Fibroblast of pulmonary artery (primary cell): ENCODE measurements around the gene RAB6A.
A peak's percentile ranks its signal among the peaks of the same experiment; 100 is the strongest.
"Not testable (repeated sequence)": the region's sequence is repeated elsewhere in the genome, so short reads cannot be mapped to it uniquely, and the experiment has no call there.

Experiments
- DNase-seq: peaks from one replicate; pipeline ENCODE4 v3.0.0-alpha.2; 2010; ENCODE audit warnings: low read depth
- H3K4me3 ChIP-seq: replicated peaks from 2 replicates; pipeline ENCODE4 v1.5.1; 2011; ENCODE audit warnings: low read depth, mild to moderate bottlenecking, control low read depth, low read length, moderate library complexity
- CTCF ChIP-seq: IDR thresholded peaks from 2 replicates; pipeline ENCODE4 v1.5.1; 2011; ENCODE audit warnings: mild to moderate bottlenecking, control low read depth, low read length, inconsistent platforms; ENCODE audit errors: missing control alignments

The RAB6A gene

GRCh38 chr11:73784080-73784634, 23.3 kb upstream of the RAB6A start:
- no peak overlapping the region for H3K4me3 ChIP-seq
- TF ChIP-seq CTCF: no peak
- no peak for DNase-seq

GRCh38 chr11:73783483-73784020, 22.7 kb upstream of the RAB6A start:
- TF ChIP-seq CTCF: no peak
- DNase-seq: no peak
- no peak overlapping the region for H3K4me3 ChIP-seq

- TF ChIP-seq CTCF: no peak
- H3K4me3 ChIP-seq: no peak overlapping the region
- no peak for DNase-seq
These were observed 20.4 kb upstream of the RAB6A start for GRCh38 chr11:73781303-73781702.

- peak; percentile 98 for DNase-seq
These were observed 18.4 kb upstream of the RAB6A start for GRCh38 chr11:73779084-73779902.

GRCh38 chr11:73770811-73771210, 9.9 kb upstream of the RAB6A start:
- H3K4me3 ChIP-seq, DNase-seq: not testable (repeated sequence)

More at GRCh38 chr11:73779084-73779902, 18.4 kb upstream of the RAB6A start:
- TF ChIP-seq CTCF: no peak
- H3K4me3 ChIP-seq: peak overlapping the region; percentile 59

- H3K4me3 ChIP-seq: no peak overlapping the region
- no peak for TF ChIP-seq CTCF
- DNase-seq: no peak
These were observed 5.9 kb upstream of the RAB6A start for GRCh38 chr11:73766763-73767162.

- no peak for DNase-seq
- no peak overlapping the region for H3K4me3 ChIP-seq
- TF ChIP-seq CTCF: no peak
These were observed 1.9 kb upstream of the RAB6A start for GRCh38 chr11:73762732-73763131.
